Testis (tissue), 3 donors: ENCODE results near the gene SYT1. TPM values are rescaled to one million over a fixed set of nuclear protein-coding genes. Genes with fewer than 3 reads are reported as not detected.

Experiments
- DNase-seq: peaks from one replicate; pipeline ENCODE4 v3.0.0-alpha.2; 2019
- H3K27ac ChIP-seq, 2 donors: fragments of 200-600 bp; sonication (generic); one replicate each; pipeline ENCODE4 v1.5.1; 2019
- H3K27me3 ChIP-seq: fragments of 200-600 bp; sonication (generic); one replicate; pipeline ENCODE4 v1.5.1; 2019
- H3K36me3 ChIP-seq: fragments of 200-600 bp; sonication (generic); one replicate; pipeline ENCODE4 v1.5.1; 2017; ENCODE audit warnings: low read depth; ENCODE audit errors: missing control alignments
- H3K4me1 ChIP-seq: fragments of 200-600 bp; sonication (generic); one replicate; pipeline ENCODE4 v1.5.1; 2019
- H3K4me3 ChIP-seq, 2 donors: fragments of 200-600 bp; sonication (generic); one replicate each; pipeline ENCODE4 v1.5.1; 2017 to 2019
- H3K9me3 ChIP-seq: fragments of 200-600 bp; sonication (generic); one replicate; pipeline ENCODE4 v1.5.1; 2017
- POLR2A ChIP-seq: fragments of 450-650 bp; IDR thresholded peaks from one replicate; pipeline ENCODE4 v1.6.1; 2017; ENCODE audit warnings: antibody characterized with exemption, mild to moderate bottlenecking, moderate library complexity
- WGBS, 2 donors: methylation state at CpG; one replicate each; pipeline ENCODE4 v1.1.5; 2018; 5-methylcytosine and 5-hydroxymethylcytosine counted together
- intact Hi-C: fragments of 100-400 bp; cut with DNase I; formaldehyde crosslinking; loops from one replicate; pipeline ENCODE4 v1.15.1; 2023; ENCODE audit warnings: low total_unique reads
- polyA plus RNA-seq: library from polyadenylated mRNA; stranded (reverse); fragments of 350-450 nt; fragmentation: Illumina TruSeq; extraction: RNeasy Lipid Tissue Mini Kit (QIAGEN cat#74804); gene quantifications from one replicate; pipeline ENCODE4 v1.2.3, GENCODE V29; 2014; ENCODE audit warnings: low read depth, low replicate concordance; ENCODE audit not compliant: insufficient read depth
- total RNA-seq, 2 donors: library from RNA; depleted of rRNA; stranded (reverse); fragments of >200 nt; gene quantifications; one replicate each; pipeline ENCODE4 v1.2.3, GENCODE V29; 2016
- TF ChIP-seq, protein P1 (sequence below), 3 experiments: fragments of 450-650 bp in 2 of 3; fragments of 200-600 bp in 1 of 3; sonication (generic) in 1 of 3; IDR thresholded peaks; one replicate each; pipeline ENCODE4 v1.5.1; 2016 to 2019; ENCODE audit warnings: antibody characterized with exemption in 3 of 3, mild to moderate bottlenecking in 2 of 3, moderate library complexity in 1 of 3

SYT1 gene
- total and polyA plus RNA-seq, 3 donors from 2014 or later: 1.1 to 1.7 (median 1.3) TPM

GRCh38 chr12:79407671-79408622 lies 543.4 kb downstream of the SYT1 start:
- Histone ChIP-seq H3K4me1 (no peaks in the 10 kb centered on the region), H3K27me3 (no peaks in the 10 kb centered on the region), H3K9me3 (no peaks in the 10 kb centered on the region), H3K27ac (no peak overlapping the region), H3K4me3 (no peak overlapping the region), H3K36me3 (no peaks in the 10 kb centered on the region)
- peak; percentile 67 for DNase-seq
- intact Hi-C loops: no loop called here
- 69 to 72% methylated on average over 6 of the region's 6 CpGs for WGBS, 2 donors
- TF ChIP-seq POLR2A: no peak
- TF ChIP-seq, protein P1, sequence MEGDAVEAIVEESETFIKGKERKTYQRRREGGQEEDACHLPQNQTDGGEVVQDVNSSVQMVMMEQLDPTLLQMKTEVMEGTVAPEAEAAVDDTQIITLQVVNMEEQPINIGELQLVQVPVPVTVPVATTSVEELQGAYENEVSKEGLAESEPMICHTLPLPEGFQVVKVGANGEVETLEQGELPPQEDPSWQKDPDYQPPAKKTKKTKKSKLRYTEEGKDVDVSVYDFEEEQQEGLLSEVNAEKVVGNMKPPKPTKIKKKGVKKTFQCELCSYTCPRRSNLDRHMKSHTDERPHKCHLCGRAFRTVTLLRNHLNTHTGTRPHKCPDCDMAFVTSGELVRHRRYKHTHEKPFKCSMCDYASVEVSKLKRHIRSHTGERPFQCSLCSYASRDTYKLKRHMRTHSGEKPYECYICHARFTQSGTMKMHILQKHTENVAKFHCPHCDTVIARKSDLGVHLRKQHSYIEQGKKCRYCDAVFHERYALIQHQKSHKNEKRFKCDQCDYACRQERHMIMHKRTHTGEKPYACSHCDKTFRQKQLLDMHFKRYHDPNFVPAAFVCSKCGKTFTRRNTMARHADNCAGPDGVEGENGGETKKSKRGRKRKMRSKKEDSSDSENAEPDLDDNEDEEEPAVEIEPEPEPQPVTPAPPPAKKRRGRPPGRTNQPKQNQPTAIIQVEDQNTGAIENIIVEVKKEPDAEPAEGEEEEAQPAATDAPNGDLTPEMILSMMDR (IDR thresholded peaks at IDR 0.05): peak; percentile 32 to 54 (median 39)

- intact Hi-C loops: no loop called here
- Histone ChIP-seq H3K4me1 (no peaks in the 10 kb centered on the region), H3K27ac (peak overlapping the region in 1 of 2 donors; percentile 62), H3K9me3 (no peaks in the 10 kb centered on the region), H3K4me3 (no peak overlapping the region), H3K36me3 (no peaks in the 10 kb centered on the region), H3K27me3 (no peaks in the 10 kb centered on the region)
- TF ChIP-seq POLR2A: no peak
- TF ChIP-seq, protein P1 (IDR thresholded peaks at IDR 0.05): no peak
- 50 to 54% methylated on average over 3 of the region's 3 CpGs for WGBS, 2 donors
- DNase-seq: no peak
Measured at GRCh38 chr12:79408689-79409088, 544.1 kb downstream of the SYT1 start.

DNA sequence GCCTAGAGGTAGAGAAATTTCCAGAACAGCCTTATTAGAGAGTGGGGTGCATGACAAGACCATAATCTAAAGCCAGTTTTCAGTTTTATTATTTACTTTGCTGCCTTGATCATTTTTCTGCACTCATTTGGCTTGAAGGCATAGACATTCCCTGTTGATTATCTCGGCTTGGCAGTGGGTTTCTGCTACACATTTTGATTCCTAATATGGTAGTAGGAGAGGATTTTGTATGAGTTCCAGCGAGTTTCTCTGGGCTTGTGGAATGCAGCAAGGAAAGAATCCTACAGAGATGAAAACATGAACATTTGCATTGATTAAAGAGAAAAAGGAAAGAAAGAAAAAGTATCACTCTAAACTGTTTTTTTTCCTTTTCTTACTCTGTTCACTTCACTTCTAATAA lies 545.0 kb downstream of the SYT1 start:
- no peak for TF ChIP-seq POLR2A
- TF ChIP-seq, protein P1 (IDR thresholded peaks at IDR 0.05): no peak
- intact Hi-C loops: no loop called here
- Histone ChIP-seq H3K9me3 (no peaks in the 10 kb centered on the region), H3K27ac (peak overlapping the region in 1 of 2 donors; percentile 62), H3K36me3 (no peaks in the 10 kb centered on the region), H3K27me3 (no peaks in the 10 kb centered on the region), H3K4me1 (no peaks in the 10 kb centered on the region), H3K4me3 (no peak overlapping the region)
- WGBS, 2 donors: 34 to 40% methylated on average over 2 of the region's 2 CpGs
- DNase-seq: peak; percentile 22

- Histone ChIP-seq H3K36me3 (no peaks in the 10 kb centered on the region), H3K27ac (no peak overlapping the region), H3K4me1 (no peaks in the 10 kb centered on the region), H3K27me3 (no peaks in the 10 kb centered on the region), H3K4me3 (no peak overlapping the region), H3K9me3 (no peaks in the 10 kb centered on the region)
- no peak for DNase-seq
- no peak for TF ChIP-seq POLR2A
- TF ChIP-seq, protein P1 (IDR thresholded peaks at IDR 0.05): no peak
- WGBS, 2 donors: 86 to 88% methylated on average over 3 of the region's 3 CpGs
- intact Hi-C loops: no loop called here
Measured at GRCh38 chr12:79411791-79412190, 547.2 kb downstream of the SYT1 start.
